GM19193 (cell line): Measurements from ENCODE around the gene FAM53B.

Experiments
- POLR2A ChIP-seq: IDR thresholded peaks from 4 replicates; pipeline ENCODE4 v1.6.1; 2011; ENCODE audit not compliant: insufficient read depth, insufficient read length; ENCODE audit errors: extremely low read depth

Gene FAM53B

GRCh38 chr10:124744102-124745050 lies at the start of gene FAM53B:
Gene FAM53B (minus strand): TSS chr10:124744378. CDS start chr10:124706713, 37,665 bp downstream.
- TF ChIP-seq POLR2A = peak; percentile 65

- no peak for TF ChIP-seq POLR2A
These were observed 48.8 kb upstream of the FAM53B start for GRCh38 chr10:124792998-124793352.

- TF ChIP-seq POLR2A = peak; percentile 93
These were observed 47.6 kb upstream of the FAM53B start, which contains the start of gene EEF1AKMT2 for GRCh38 chr10:124791547-124792348. Gene EEF1AKMT2 (minus strand): TSS chr10:124791887. CDS start chr10:124791833, 54 bp downstream.

- TF ChIP-seq POLR2A = no peak
These were observed 24.6 kb upstream of the FAM53B start for GRCh38 chr10:124768791-124769190.

- no peak for TF ChIP-seq POLR2A
These were observed 21.1 kb upstream of the FAM53B start for GRCh38 chr10:124765256-124765655.

- no peak for TF ChIP-seq POLR2A
These were observed 19.1 kb upstream of the FAM53B start for GRCh38 chr10:124763267-124763666.

- no peak for TF ChIP-seq POLR2A
These were observed 18.1 kb upstream of the FAM53B start for GRCh38 chr10:124762281-124762680.

- no peak for TF ChIP-seq POLR2A
These were observed 12.2 kb upstream of the FAM53B start for GRCh38 chr10:124756156-124756903.

- TF ChIP-seq POLR2A = no peak
These were observed 11.4 kb upstream of the FAM53B start for GRCh38 chr10:124755581-124755980.

- TF ChIP-seq POLR2A = no peak
These were observed 10.0 kb upstream of the FAM53B start for GRCh38 chr10:124754227-124754626.

GRCh38 chr10:124748953-124749645 lies 4.9 kb upstream of the FAM53B start:
- no peak for TF ChIP-seq POLR2A

GRCh38 chr10:124748166-124748565 lies 4.0 kb upstream of the FAM53B start:
- no peak for TF ChIP-seq POLR2A

- TF ChIP-seq POLR2A = no peak
These were observed 3.6 kb upstream of the FAM53B start for GRCh38 chr10:124747745-124748144.

- TF ChIP-seq POLR2A = no peak
These were observed 2.8 kb upstream of the FAM53B start for GRCh38 chr10:124746992-124747391.
